ENCODE results near the gene C1orf21.

C1orf21 gene

DNA sequence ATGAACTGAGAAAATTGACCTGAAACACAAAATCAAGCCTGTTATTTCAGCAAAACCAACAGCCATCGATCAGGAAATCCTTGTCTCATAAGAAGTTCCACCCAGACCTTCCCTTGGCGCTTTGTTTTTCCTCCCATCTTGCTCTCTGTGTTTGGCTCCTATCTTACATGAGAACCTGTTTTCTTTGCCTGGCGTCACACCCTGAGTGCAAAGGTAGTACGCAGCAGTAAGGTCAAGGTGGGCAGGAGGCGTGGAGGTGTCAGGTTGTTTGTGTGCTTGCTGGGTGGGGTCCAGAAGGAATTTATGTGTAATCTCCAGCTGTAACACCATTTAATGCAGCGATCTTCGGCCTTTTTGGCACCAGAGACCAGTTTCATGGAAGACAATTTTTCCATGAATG, 50.5 kb downstream of the C1orf21 start:
- no peak overlapping the region for H3K4me3 ChIP-seq (ENCODE audit: insufficient read depth, low read depth, low read length, poor library complexity, severe bottlenecking)
- H3K27me3 ChIP-seq (replicated peaks; ENCODE audit: control insufficient read depth, insufficient read depth, low read length, poor library complexity, severe bottlenecking) = no peaks in the 10 kb centered on the region
- H3K4me1 ChIP-seq (ENCODE audit: control insufficient read depth, insufficient read depth, low read length, poor library complexity, severe bottlenecking) = no peaks in the 10 kb centered on the region
- H3K36me3 ChIP-seq (ENCODE audit: control insufficient read depth, insufficient read depth, low read length) = no peaks in the 10 kb centered on the region
- DNase-seq = no peak
- H3K9me3 ChIP-seq (ENCODE audit: control insufficient read depth, low read length) = no peaks in the 10 kb centered on the region
- H3K27ac ChIP-seq (ENCODE audit: insufficient read depth, low read length, poor library complexity, severe bottlenecking) = no peak overlapping the region

DNA sequence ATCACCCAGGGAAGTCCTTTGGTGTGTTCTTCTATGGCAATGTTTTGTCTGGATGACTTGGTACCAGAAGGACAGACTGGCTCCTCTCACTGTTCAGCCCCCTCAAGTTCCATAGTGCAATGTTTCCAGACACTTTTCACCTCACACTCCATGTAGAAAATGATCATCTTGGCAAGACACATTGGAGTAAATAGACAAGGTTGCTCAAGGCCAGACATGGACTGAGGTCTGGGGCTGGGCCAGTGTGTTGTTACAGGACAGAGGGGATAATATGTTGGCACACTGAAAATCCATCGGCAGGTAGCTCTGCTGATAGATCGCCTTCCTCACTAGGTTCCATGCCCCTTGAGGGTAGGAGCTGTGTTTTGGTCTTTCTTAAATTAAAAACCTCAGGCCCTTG, 51.5 kb downstream of the C1orf21 start:
- no peak for DNase-seq
- H3K27ac ChIP-seq (ENCODE audit: insufficient read depth, low read length, poor library complexity, severe bottlenecking) = no peak overlapping the region

DNA sequence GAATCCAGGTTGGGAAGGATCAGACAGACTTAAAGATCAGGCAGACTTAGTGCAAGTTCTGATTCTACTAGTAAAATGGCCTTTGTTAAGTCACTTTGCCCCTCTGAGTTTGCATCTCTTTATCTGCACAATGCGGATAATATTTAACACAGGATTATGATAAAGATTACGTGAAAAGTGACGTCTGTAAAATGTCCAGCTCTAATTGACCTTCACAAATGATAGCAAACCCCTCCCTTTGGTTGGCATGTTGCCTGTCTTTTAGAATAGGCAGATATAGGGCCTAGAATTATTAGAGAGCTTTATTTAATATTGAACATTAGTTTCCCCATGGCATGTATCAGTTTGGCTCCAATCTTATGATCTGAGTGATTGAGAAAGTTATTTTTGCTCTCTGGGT, 55.4 kb downstream of the C1orf21 start:
- Histone ChIP-seq H3K27ac (ENCODE audit: insufficient read depth, low read length, poor library complexity, severe bottlenecking) (no peak overlapping the region), H3K27me3 (replicated peaks; ENCODE audit: control insufficient read depth, insufficient read depth, low read length, poor library complexity, severe bottlenecking) (no peaks in the 10 kb centered on the region), H3K9me3 (ENCODE audit: control insufficient read depth, low read length) (no peaks in the 10 kb centered on the region), H3K36me3 (ENCODE audit: control insufficient read depth, insufficient read depth, low read length) (no peaks in the 10 kb centered on the region), H3K4me3 (ENCODE audit: insufficient read depth, low read depth, low read length, poor library complexity, severe bottlenecking) (no peak overlapping the region), H3K4me1 (ENCODE audit: control insufficient read depth, insufficient read depth, low read length, poor library complexity, severe bottlenecking) (no peaks in the 10 kb centered on the region)
- DNase-seq = no peak

More for the DNA sequence above, 51.5 kb downstream of the C1orf21 start:
- Histone ChIP-seq H3K36me3 (ENCODE audit: control insufficient read depth, insufficient read depth, low read length) (no peaks in the 10 kb centered on the region), H3K4me3 (ENCODE audit: insufficient read depth, low read depth, low read length, poor library complexity, severe bottlenecking) (no peak overlapping the region), H3K27me3 (replicated peaks; ENCODE audit: control insufficient read depth, insufficient read depth, low read length, poor library complexity, severe bottlenecking) (no peaks in the 10 kb centered on the region), H3K9me3 (ENCODE audit: control insufficient read depth, low read length) (no peaks in the 10 kb centered on the region), H3K4me1 (ENCODE audit: control insufficient read depth, insufficient read depth, low read length, poor library complexity, severe bottlenecking) (no peaks in the 10 kb centered on the region)

DNA sequence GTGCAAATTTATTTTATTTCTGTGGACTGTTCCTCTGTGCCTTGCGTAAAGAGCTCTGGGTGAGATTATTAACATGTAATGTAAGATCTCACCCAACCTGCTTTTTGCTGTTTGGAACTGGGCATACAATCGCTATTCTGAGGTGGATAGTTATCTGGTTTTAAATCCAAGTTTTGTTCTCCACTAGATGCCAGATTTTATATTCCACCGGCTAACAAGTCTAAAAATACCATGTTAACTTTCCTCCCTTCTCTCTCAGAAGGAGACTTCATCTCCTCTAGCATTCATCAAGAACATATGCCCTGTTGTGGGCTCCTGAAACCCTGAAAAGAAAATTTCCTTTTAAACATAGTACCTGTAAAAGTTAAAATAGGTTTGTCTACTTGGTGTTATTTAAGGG, 56.4 kb downstream of the C1orf21 start:
- DNase-seq = no peak
- H3K36me3 ChIP-seq (ENCODE audit: control insufficient read depth, insufficient read depth, low read length) = no peaks in the 10 kb centered on the region
- no peaks in the 10 kb centered on the region for H3K27me3 ChIP-seq (replicated peaks; ENCODE audit: control insufficient read depth, insufficient read depth, low read length, poor library complexity, severe bottlenecking)
- no peaks in the 10 kb centered on the region for H3K4me1 ChIP-seq (ENCODE audit: control insufficient read depth, insufficient read depth, low read length, poor library complexity, severe bottlenecking)
- no peaks in the 10 kb centered on the region for H3K9me3 ChIP-seq (ENCODE audit: control insufficient read depth, low read length)
- H3K4me3 ChIP-seq (ENCODE audit: insufficient read depth, low read depth, low read length, poor library complexity, severe bottlenecking) = no peak overlapping the region
- H3K27ac ChIP-seq (ENCODE audit: insufficient read depth, low read length, poor library complexity, severe bottlenecking) = no peak overlapping the region

DNA sequence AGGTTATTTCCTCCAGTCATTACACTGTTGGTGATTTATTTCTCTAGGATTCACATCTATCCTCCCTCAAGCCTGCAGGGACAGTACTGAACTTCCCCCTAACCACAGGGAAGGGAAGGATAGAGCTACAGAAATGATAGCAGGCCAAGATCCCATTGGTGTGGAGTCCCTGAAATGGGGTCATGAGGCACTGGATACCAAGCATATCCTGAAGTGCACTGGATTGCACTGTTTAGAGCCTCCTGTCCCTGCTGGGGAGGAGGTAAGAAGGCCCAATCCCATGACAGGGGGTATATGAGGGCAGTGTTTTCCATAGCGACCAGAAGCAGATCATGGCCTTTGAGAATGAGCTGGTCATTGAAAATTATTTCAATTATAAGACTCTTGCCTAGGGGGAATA, 56.8 kb downstream of the C1orf21 start:
- no peak for DNase-seq
- Histone ChIP-seq H3K4me1 (ENCODE audit: control insufficient read depth, insufficient read depth, low read length, poor library complexity, severe bottlenecking) (no peaks in the 10 kb centered on the region), H3K4me3 (ENCODE audit: insufficient read depth, low read depth, low read length, poor library complexity, severe bottlenecking) (no peak overlapping the region), H3K27me3 (replicated peaks; ENCODE audit: control insufficient read depth, insufficient read depth, low read length, poor library complexity, severe bottlenecking) (no peaks in the 10 kb centered on the region), H3K36me3 (ENCODE audit: control insufficient read depth, insufficient read depth, low read length) (no peaks in the 10 kb centered on the region), H3K9me3 (ENCODE audit: control insufficient read depth, low read length) (no peaks in the 10 kb centered on the region), H3K27ac (ENCODE audit: insufficient read depth, low read length, poor library complexity, severe bottlenecking) (no peak overlapping the region)

DNA sequence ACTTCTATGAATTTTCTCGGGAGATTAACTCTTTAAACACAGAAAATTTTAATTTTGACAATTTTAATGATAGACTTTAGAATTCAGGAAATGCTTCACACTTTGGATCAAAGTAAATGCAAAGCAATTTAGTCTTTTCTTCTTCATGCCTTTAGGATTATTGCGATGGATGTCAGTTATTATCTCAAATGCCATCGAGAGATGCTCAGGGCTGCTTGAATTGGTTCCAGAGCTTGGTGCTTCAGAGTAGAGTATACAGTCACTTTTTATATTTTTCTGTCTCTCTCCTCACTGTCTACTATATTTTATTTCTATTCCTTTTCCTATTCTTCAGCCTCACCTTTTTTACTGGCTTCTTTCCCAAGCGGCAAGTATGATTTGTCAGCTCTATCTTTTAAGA, 59.2 kb downstream of the C1orf21 start:
- no peak for DNase-seq
- H3K4me3 ChIP-seq (ENCODE audit: insufficient read depth, low read depth, low read length, poor library complexity, severe bottlenecking) = no peak overlapping the region
- no peaks in the 10 kb centered on the region for H3K9me3 ChIP-seq (ENCODE audit: control insufficient read depth, low read length)
- no peaks in the 10 kb centered on the region for H3K4me1 ChIP-seq (ENCODE audit: control insufficient read depth, insufficient read depth, low read length, poor library complexity, severe bottlenecking)
- H3K27ac ChIP-seq (ENCODE audit: insufficient read depth, low read length, poor library complexity, severe bottlenecking) = no peak overlapping the region
- no peaks in the 10 kb centered on the region for H3K36me3 ChIP-seq (ENCODE audit: control insufficient read depth, insufficient read depth, low read length)
- H3K27me3 ChIP-seq (replicated peaks; ENCODE audit: control insufficient read depth, insufficient read depth, low read length, poor library complexity, severe bottlenecking) = no peaks in the 10 kb centered on the region

DNA sequence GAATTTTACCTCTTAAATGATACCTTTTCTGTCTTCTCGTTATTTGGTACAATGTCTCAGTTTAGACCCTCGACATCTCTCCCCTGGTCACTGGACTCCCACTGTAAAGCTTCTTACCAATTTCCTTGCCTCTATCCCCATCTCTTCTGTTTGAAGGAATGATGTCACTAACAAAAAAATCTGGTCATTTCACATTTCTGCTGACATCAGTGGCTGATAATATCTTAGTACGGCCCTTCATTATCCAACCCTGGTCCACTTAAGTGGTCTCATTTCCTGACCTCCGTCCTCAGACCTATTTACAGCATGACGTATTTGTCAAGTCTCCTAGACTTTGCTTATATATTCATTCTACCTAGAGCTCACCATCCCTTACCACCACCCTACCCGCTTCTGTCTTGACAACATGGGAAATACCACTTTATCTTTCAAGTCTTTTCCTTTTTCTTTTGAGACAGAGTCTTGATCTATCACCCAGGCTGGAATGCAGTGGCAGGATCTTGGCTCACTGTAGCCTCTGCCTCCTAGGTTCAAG, 60.9 kb downstream of the C1orf21 start:
- H3K4me1 ChIP-seq (ENCODE audit: control insufficient read depth, insufficient read depth, low read length, poor library complexity, severe bottlenecking) = no peaks in the 10 kb centered on the region
- no peaks in the 10 kb centered on the region for H3K36me3 ChIP-seq (ENCODE audit: control insufficient read depth, insufficient read depth, low read length)
- H3K9me3 ChIP-seq (ENCODE audit: control insufficient read depth, low read length) = no peaks in the 10 kb centered on the region
- H3K27me3 ChIP-seq (replicated peaks; ENCODE audit: control insufficient read depth, insufficient read depth, low read length, poor library complexity, severe bottlenecking) = no peaks in the 10 kb centered on the region
- DNase-seq = no peak
- H3K27ac ChIP-seq (ENCODE audit: insufficient read depth, low read length, poor library complexity, severe bottlenecking) = no peak overlapping the region
- no peak overlapping the region for H3K4me3 ChIP-seq (ENCODE audit: insufficient read depth, low read depth, low read length, poor library complexity, severe bottlenecking)

DNA sequence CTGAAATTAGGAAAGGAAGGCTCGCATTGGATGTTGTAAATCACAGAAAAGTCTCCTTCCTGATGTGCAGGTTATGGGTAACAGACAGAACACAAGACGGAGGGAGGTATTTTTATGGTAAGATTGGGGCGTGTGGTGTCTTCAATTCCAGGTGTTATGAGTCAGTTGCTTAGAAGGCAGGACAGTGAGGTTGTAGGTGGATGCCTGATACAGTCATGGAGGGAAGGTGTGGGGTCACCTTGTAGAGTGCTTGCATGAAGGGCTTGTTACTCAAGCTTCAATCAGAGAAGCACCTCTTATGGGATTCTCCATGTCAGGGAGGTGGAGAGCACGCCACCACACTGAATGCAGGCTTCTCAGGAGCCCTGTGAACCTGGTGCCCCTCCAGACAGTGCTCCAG, 63.1 kb downstream of the C1orf21 start:
- H3K9me3 ChIP-seq (ENCODE audit: control insufficient read depth, low read length) = no peaks in the 10 kb centered on the region
- H3K4me1 ChIP-seq (ENCODE audit: control insufficient read depth, insufficient read depth, low read length, poor library complexity, severe bottlenecking) = no peaks in the 10 kb centered on the region
- H3K27ac ChIP-seq (ENCODE audit: insufficient read depth, low read length, poor library complexity, severe bottlenecking) = no peak overlapping the region
- H3K4me3 ChIP-seq (ENCODE audit: insufficient read depth, low read depth, low read length, poor library complexity, severe bottlenecking) = no peak overlapping the region
- no peak for DNase-seq
- H3K27me3 ChIP-seq (replicated peaks; ENCODE audit: control insufficient read depth, insufficient read depth, low read length, poor library complexity, severe bottlenecking) = no peaks in the 10 kb centered on the region
- H3K36me3 ChIP-seq (ENCODE audit: control insufficient read depth, insufficient read depth, low read length) = no peaks in the 10 kb centered on the region

DNA sequence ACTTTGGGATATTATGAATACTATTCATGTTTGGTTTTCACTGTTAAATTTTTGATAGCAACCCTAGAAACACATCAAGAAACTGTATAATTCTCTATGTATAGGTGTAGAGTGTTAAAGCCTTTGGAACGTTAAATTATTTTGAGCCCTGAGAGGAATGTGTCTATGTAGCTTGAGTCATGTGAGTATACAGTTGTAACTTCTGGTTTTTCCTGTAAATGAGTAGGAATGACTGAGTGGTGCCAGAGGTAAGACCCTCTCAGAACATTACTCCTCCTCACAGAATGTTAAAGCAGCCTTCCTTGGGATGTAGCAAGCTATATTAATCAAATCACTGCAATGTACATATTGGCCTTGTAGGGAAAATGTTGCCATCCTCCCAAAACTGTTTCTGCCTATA, 69.0 kb downstream of the C1orf21 start:
- peaks cover 3% of the 10 kb centered on the region for H3K27me3 ChIP-seq (replicated peaks; ENCODE audit: control insufficient read depth, insufficient read depth, low read length, poor library complexity, severe bottlenecking)
- no peaks in the 10 kb centered on the region for H3K4me1 ChIP-seq (ENCODE audit: control insufficient read depth, insufficient read depth, low read length, poor library complexity, severe bottlenecking)
- no peak for DNase-seq
- H3K27ac ChIP-seq (ENCODE audit: insufficient read depth, low read length, poor library complexity, severe bottlenecking) = no peak overlapping the region
- no peaks in the 10 kb centered on the region for H3K9me3 ChIP-seq (ENCODE audit: control insufficient read depth, low read length)
- H3K4me3 ChIP-seq (ENCODE audit: insufficient read depth, low read depth, low read length, poor library complexity, severe bottlenecking) = no peak overlapping the region
- no peaks in the 10 kb centered on the region for H3K36me3 ChIP-seq (ENCODE audit: control insufficient read depth, insufficient read depth, low read length)

DNA sequence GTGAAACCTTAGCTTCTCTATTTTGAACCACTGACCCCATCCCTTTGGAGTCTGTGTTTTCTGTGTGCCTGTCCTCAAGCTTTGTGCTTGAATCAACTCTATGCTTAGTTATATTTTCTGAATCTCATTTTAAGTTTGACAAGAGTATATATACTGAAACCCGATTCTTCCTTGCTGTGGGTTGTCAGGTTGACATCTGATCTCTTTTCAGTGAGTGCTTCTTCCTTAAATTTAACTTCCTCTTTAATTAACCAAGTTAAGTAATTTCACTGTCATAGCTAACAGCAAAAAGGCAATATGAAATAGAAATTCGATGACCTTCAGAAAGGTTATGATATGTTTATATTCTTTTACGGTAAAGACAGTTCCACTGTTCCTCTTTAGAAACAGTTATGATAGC, 69.4 kb downstream of the C1orf21 start:
- H3K36me3 ChIP-seq (ENCODE audit: control insufficient read depth, insufficient read depth, low read length) = no peaks in the 10 kb centered on the region
- H3K9me3 ChIP-seq (ENCODE audit: control insufficient read depth, low read length) = no peaks in the 10 kb centered on the region
- H3K27ac ChIP-seq (ENCODE audit: insufficient read depth, low read length, poor library complexity, severe bottlenecking) = no peak overlapping the region
- DNase-seq = no peak
- H3K27me3 ChIP-seq (replicated peaks; ENCODE audit: control insufficient read depth, insufficient read depth, low read length, poor library complexity, severe bottlenecking) = peaks cover 3% of the 10 kb centered on the region
- H3K4me1 ChIP-seq (ENCODE audit: control insufficient read depth, insufficient read depth, low read length, poor library complexity, severe bottlenecking) = no peaks in the 10 kb centered on the region
- no peak overlapping the region for H3K4me3 ChIP-seq (ENCODE audit: insufficient read depth, low read depth, low read length, poor library complexity, severe bottlenecking)

DNA sequence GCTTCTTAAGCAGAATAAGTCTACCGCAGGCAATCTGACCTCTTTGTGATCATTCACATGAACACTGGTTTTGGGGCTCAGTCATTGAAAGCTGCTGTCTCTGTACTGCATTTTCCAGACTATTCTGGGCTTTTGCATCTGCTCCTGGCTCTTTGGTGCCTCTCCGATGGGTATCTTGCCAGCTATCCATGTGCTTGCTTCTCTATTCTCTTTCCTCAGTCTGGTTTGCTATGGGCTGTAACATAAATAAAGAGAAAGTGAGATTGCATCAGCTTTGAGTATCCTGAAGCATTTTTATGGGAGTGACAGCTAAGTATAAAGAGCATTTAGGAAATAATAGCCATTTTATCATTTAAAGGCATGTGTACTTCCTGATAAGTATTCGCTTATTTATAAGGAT, 70.7 kb downstream of the C1orf21 start:
- Histone ChIP-seq H3K27ac (ENCODE audit: insufficient read depth, low read length, poor library complexity, severe bottlenecking) (no peak overlapping the region), H3K27me3 (replicated peaks; ENCODE audit: control insufficient read depth, insufficient read depth, low read length, poor library complexity, severe bottlenecking) (peaks cover 3% of the 10 kb centered on the region), H3K9me3 (ENCODE audit: control insufficient read depth, low read length) (no peaks in the 10 kb centered on the region), H3K4me3 (ENCODE audit: insufficient read depth, low read depth, low read length, poor library complexity, severe bottlenecking) (no peak overlapping the region), H3K36me3 (ENCODE audit: control insufficient read depth, insufficient read depth, low read length) (no peaks in the 10 kb centered on the region), H3K4me1 (ENCODE audit: control insufficient read depth, insufficient read depth, low read length, poor library complexity, severe bottlenecking) (no peaks in the 10 kb centered on the region)
- DNase-seq = no peak

Data from effector memory CD4-positive, alpha-beta T cell (primary cell).